Brain microvascular endothelial cell (primary cell): ENCODE results near the gene RABAC1.

Experiments
- DNase-seq: peaks from one replicate; pipeline ENCODE4 v3.0.0-alpha.2; 2020
- H3K27ac ChIP-seq: fragments of 250-450 bp; sonication (Bioruptor Pico); 2 replicates; pipeline ENCODE4 v1.5.1; 2020; ENCODE audit warnings: mild to moderate bottlenecking, moderate library complexity
- H3K27me3 ChIP-seq: fragments of 250-450 bp; sonication (Bioruptor Pico); replicated peaks from 2 replicates; pipeline ENCODE4 v1.5.1; 2020; ENCODE audit warnings: mild to moderate bottlenecking
- H3K36me3 ChIP-seq: fragments of 250-450 bp; sonication (Bioruptor Pico); replicated peaks from 2 replicates; pipeline ENCODE4 v1.5.1; 2020; ENCODE audit warnings: mild to moderate bottlenecking
- H3K4me3 ChIP-seq: 2 replicates; pipeline ENCODE4 v1.5.1; 2011; ENCODE audit warnings: low read depth, mild to moderate bottlenecking, control low read depth, low read length, moderate library complexity
- CTCF ChIP-seq: IDR thresholded peaks from 2 replicates; pipeline ENCODE4 v1.5.1; 2011; ENCODE audit warnings: low read depth, mild to moderate bottlenecking, moderate library complexity, low read length, control low read depth, inconsistent platforms; ENCODE audit errors: missing control alignments
- in situ Hi-C: cut with HindIII; loops from 2 replicates; pipeline ENCODE4 v1.10.0; 2017; ENCODE audit warnings: low sequenced_read_pairs, low pct_ligation_motif_present

The RABAC1 gene

GRCh38 chr19:41919948-41920712 lies 39.0 kb downstream of the RABAC1 start:
- DNase-seq: no peak
- no peak overlapping the region for H3K27ac ChIP-seq
- no peaks in the 10 kb centered on the region for H3K36me3 ChIP-seq
- peaks cover 67% of the 10 kb centered on the region for H3K27me3 ChIP-seq
- H3K4me3 ChIP-seq: no peak overlapping the region
- in situ Hi-C loops: no loop called here
- TF ChIP-seq CTCF: no peak

- no peak overlapping the region for H3K27ac ChIP-seq
- no peak for TF ChIP-seq CTCF
- in situ Hi-C loops: no loop called here
- DNase-seq: no peak
- no peaks in the 10 kb centered on the region for H3K36me3 ChIP-seq
- no peak overlapping the region for H3K4me3 ChIP-seq
- H3K27me3 ChIP-seq: peaks cover 63% of the 10 kb centered on the region
Measured at GRCh38 chr19:41918653-41919244, 40.4 kb downstream of the RABAC1 start.

GRCh38 chr19:41918095-41918494 lies 41.0 kb downstream of the RABAC1 start:
- DNase-seq: no peak
- TF ChIP-seq CTCF: no peak
- H3K36me3 ChIP-seq: no peaks in the 10 kb centered on the region
- H3K27me3 ChIP-seq: peaks cover 68% of the 10 kb centered on the region
- in situ Hi-C loops: no loop called here
- H3K27ac ChIP-seq: no peak overlapping the region
- no peak overlapping the region for H3K4me3 ChIP-seq

GRCh38 chr19:41917676-41918075 lies 41.4 kb downstream of the RABAC1 start:
- DNase-seq: no peak
- H3K4me3 ChIP-seq: no peak overlapping the region
- no peak overlapping the region for H3K27ac ChIP-seq
- in situ Hi-C loops: no loop called here
- TF ChIP-seq CTCF: no peak
- H3K27me3 ChIP-seq: peaks cover 67% of the 10 kb centered on the region
- no peaks in the 10 kb centered on the region for H3K36me3 ChIP-seq

- in situ Hi-C loops: no loop called here
- H3K27me3 ChIP-seq: peaks cover 64% of the 10 kb centered on the region
- TF ChIP-seq CTCF: no peak
- no peaks in the 10 kb centered on the region for H3K36me3 ChIP-seq
- no peak overlapping the region for H3K4me3 ChIP-seq
- DNase-seq: no peak
- no peak overlapping the region for H3K27ac ChIP-seq
Measured at GRCh38 chr19:41915776-41916414, 43.2 kb downstream of the RABAC1 start.
